Common myeloid progenitor, CD34-positive (primary cell): ENCODE data around the gene PPP1CC.
"Not testable (repeated sequence)": the region's sequence is repeated elsewhere in the genome, so short reads cannot be mapped to it uniquely, and the experiment has no call there.

ENCODE experiments used
- CTCF ChIA-PET: fragments of 350-600 bp; sonication (Branson Sonifier 250); formaldehyde crosslinking; loops from one replicate; lab custom pipeline; 2021; ENCODE audit warnings: antibody characterized with exemption; lab: Charles Lee
- POLR2A ChIA-PET: fragments of 350-600 bp; sonication (Branson Sonifier 250); formaldehyde crosslinking; loops from one replicate; lab custom pipeline; 2021; ENCODE audit warnings: antibody characterized with exemption; lab: Charles Lee
- DNase-seq, 3 donors: peaks; one replicate each; pipeline versions ENCODE4 v3.0.0 to v3.0.0-alpha.2; 2013
- H3K27ac ChIP-seq, 2 experiments: 1 replicate in 1 of 2; 2 replicates in 1 of 2; pipeline ENCODE4 v1.7.0; 2013; ENCODE audit warnings: inconsistent platforms in 2 of 2, low read length in 2 of 2, mild to moderate bottlenecking in 2 of 2, low read depth in 1 of 2, moderate library complexity in 1 of 2; ENCODE audit not compliant: severe bottlenecking in 2 of 2, insufficient read depth in 1 of 2, poor library complexity in 1 of 2
- H3K27me3 ChIP-seq, 5 experiments: replicated peaks in 2 of 5; 1 replicate in 3 of 5; 2 replicates in 2 of 5; pipeline versions ENCODE4 v1.6.1 to v1.7.0; 2013; ENCODE audit warnings: low read length in 4 of 5, mild to moderate bottlenecking in 2 of 5, moderate library complexity in 2 of 5, inconsistent platforms in 1 of 5; ENCODE audit not compliant: insufficient read depth in 5 of 5, control insufficient read depth in 4 of 5
- H3K36me3 ChIP-seq, 4 experiments: 1 replicate in 2 of 4; 2 replicates in 2 of 4; pipeline versions ENCODE4 v1.6.1 to v1.7.0; 2013; ENCODE audit warnings: low read length in 3 of 4, control low read depth in 1 of 4, mild to moderate bottlenecking in 1 of 4; ENCODE audit not compliant: control insufficient read depth in 4 of 4, insufficient read depth in 4 of 4
- H3K4me1 ChIP-seq, 4 experiments: 1 replicate in 3 of 4; 2 replicates in 1 of 4; pipeline versions ENCODE4 v1.6.1 to v1.7.1; 2013; ENCODE audit warnings: low read length in 3 of 4, mild to moderate bottlenecking in 3 of 4, control low read depth in 1 of 4, inconsistent platforms in 1 of 4, moderate library complexity in 1 of 4; ENCODE audit not compliant: control insufficient read depth in 4 of 4, insufficient read depth in 4 of 4; ENCODE audit errors: control extremely low read depth in 1 of 4
- H3K4me3 ChIP-seq, 7 experiments: 1 replicate in 4 of 7; 2 replicates in 3 of 7; pipeline versions ENCODE4 v1.5.1 to v1.7.0; 2013; ENCODE audit warnings: mild to moderate bottlenecking in 7 of 7, low read length in 6 of 7, moderate library complexity in 6 of 7, inconsistent platforms in 2 of 7, low read depth in 2 of 7, control low read depth in 1 of 7; ENCODE audit not compliant: insufficient read depth in 4 of 7, control insufficient read depth in 1 of 7; ENCODE audit errors: extremely low read depth in 1 of 7
- H3K9me3 ChIP-seq, 5 experiments: 1 replicate in 4 of 5; 2 replicates in 1 of 5; pipeline versions ENCODE4 v1.6.1 to v1.7.1; 2013; ENCODE audit warnings: low read length in 4 of 5, mild to moderate bottlenecking in 2 of 5, inconsistent platforms in 1 of 5, low read depth in 1 of 5, moderate library complexity in 1 of 5; ENCODE audit not compliant: control insufficient read depth in 4 of 5, insufficient read depth in 2 of 5; ENCODE audit errors: control extremely low read depth in 1 of 5
- WGBS: methylation state at CpG from one replicate; pipeline ENCODE4 v1.1.5; 2013; ENCODE audit not compliant: insufficient coverage; 5-methylcytosine and 5-hydroxymethylcytosine counted together

The PPP1CC gene

GRCh38 chr12:110737532-110737931 is 5.2 kb downstream of the PPP1CC start:
- ChIA-PET CTCF (interaction anchor here (1.0 kb wide), 2 partner anchors 10 to 225 kb away, joined by 3 read pairs; no protein-coding TSS in a partner anchor), POLR2A (interaction anchor here (0.6 kb wide), 1 partner anchor 170 kb away, joined by 3 read pairs; no protein-coding TSS in a partner anchor)

GRCh38 chr12:110737016-110737415 is 5.7 kb downstream of the PPP1CC start:
- ChIA-PET POLR2A (interaction anchor here (0.6 kb wide), 1 partner anchor 169 kb away, joined by 3 read pairs; no protein-coding TSS in a partner anchor), CTCF (interaction anchor here (0.8 to 1.0 kb wide), 3 partner anchors 10 to 224 kb away, joined by 3 to 4 read pairs (median 3); no protein-coding TSS in a partner anchor)

More at GRCh38 chr12:110737532-110737931, 5.2 kb downstream of the PPP1CC start:
- Histone ChIP-seq H3K36me3 (peaks cover 2 to 30% (median 8%) of the 10 kb centered on the region in 4 experiments), H3K4me1 (peaks cover 14 to 48% (median 33%) of the 10 kb centered on the region in 4 experiments), H3K4me3 (no peak overlapping the region), H3K27me3 (no peaks in the 10 kb centered on the region), H3K9me3 (no peaks in the 10 kb centered on the region), H3K27ac (peak overlapping the region in 1 of 2 experiments; percentile 54)
- no peak for DNase-seq
- 100% methylated on average over 3 of the region's 3 CpGs for WGBS

GRCh38 chr12:110733900-110734299 is 8.8 kb downstream of the PPP1CC start:
- H3K9me3 ChIP-seq: no peaks in the 10 kb centered on the region
- peaks cover 6 to 22% (median 20%) of the 10 kb centered on the region in 4 experiments for H3K4me1 ChIP-seq
- no peak for DNase-seq
- H3K4me3 ChIP-seq: no peak overlapping the region
- no peaks in the 10 kb centered on the region for H3K27me3 ChIP-seq
- H3K27ac ChIP-seq: no peak overlapping the region
- ChIA-PET POLR2A (interaction anchor here (0.5 to 0.9 kb wide), 3 partner anchors 9 to 109 kb away, joined by 3 read pairs; partner anchors contain the start of gene PPP1CC), CTCF (interaction anchor here (0.6 to 1.2 kb wide), 2 partner anchors 60 to 205 kb away, joined by 3 read pairs; no protein-coding TSS in a partner anchor)
- WGBS: no CpG with 5 or more reads among the region's 1 CpG
- peaks cover 19 to 64% (median 30%) of the 10 kb centered on the region in 4 experiments for H3K36me3 ChIP-seq

More at GRCh38 chr12:110737016-110737415, 5.7 kb downstream of the PPP1CC start:
- not testable (repeated sequence) for H3K9me3 ChIP-seq, H3K27me3 ChIP-seq, H3K4me3 ChIP-seq, DNase-seq, H3K27ac ChIP-seq
- whole genome bisulfite sequencing: 50% methylated on average over 2 of the region's 5 CpGs
- Histone ChIP-seq H3K4me1 (peaks cover 14 to 48% (median 34%) of the 10 kb centered on the region in 4 experiments), H3K36me3 (peaks cover 2 to 33% (median 8%) of the 10 kb centered on the region in 4 experiments)

GRCh38 chr12:110733089-110733715 is 9.5 kb downstream of the PPP1CC start:
- Histone ChIP-seq H3K27ac (peak overlapping the region in 1 of 2 experiments; percentile 9), H3K4me3 (no peak overlapping the region), H3K36me3 (peaks cover 24 to 65% (median 35%) of the 10 kb centered on the region in 4 experiments), H3K27me3 (no peaks in the 10 kb centered on the region), H3K9me3 (no peaks in the 10 kb centered on the region), H3K4me1 (peaks cover 3 to 16% (median 14%) of the 10 kb centered on the region in 4 experiments)
- WGBS: 26% methylated on average over 3 of the region's 5 CpGs
- no peak for DNase-seq
- CTCF ChIA-PET: interaction anchor here (0.6 to 1.2 kb wide), 3 partner anchors 29 to 204 kb away, joined by 3 to 4 read pairs (median 3); no protein-coding TSS in a partner anchor
- POLR2A ChIA-PET: interaction anchor here (0.5 to 0.9 kb wide), 4 partner anchors 9 to 109 kb away, joined by 3 to 8 read pairs (median 3); partner anchors contain the start of gene PPP1CC

- Histone ChIP-seq H3K4me3 (no peak overlapping the region), H3K36me3 (peaks cover 24 to 63% (median 37%) of the 10 kb centered on the region in 4 experiments), H3K27ac (no peak overlapping the region), H3K27me3 (no peaks in the 10 kb centered on the region), H3K4me1 (peaks cover 3 to 16% (median 14%) of the 10 kb centered on the region in 4 experiments), H3K9me3 (no peaks in the 10 kb centered on the region)
- ChIA-PET POLR2A (interaction anchor here (0.6 kb wide), 1 partner anchor 64 kb away, joined by 3 read pairs; no protein-coding TSS in a partner anchor), CTCF (interaction anchor here (1.0 to 1.2 kb wide), 2 partner anchors 28 to 203 kb away, joined by 3 to 4 read pairs; no protein-coding TSS in a partner anchor)
- DNase-seq: no peak
- no CpG with 5 or more reads among the region's 3 CpGs for WGBS
Measured at GRCh38 chr12:110732572-110732971, 10.1 kb downstream of the PPP1CC start.

- 100% methylated on average over 2 of the region's 2 CpGs for WGBS
- CTCF ChIA-PET: interaction anchor here (1.4 to 2.2 kb wide), 2 partner anchors 10 to 27 kb away, joined by 4 to 7 read pairs; no protein-coding TSS in a partner anchor
- H3K27me3 ChIP-seq: no peaks in the 10 kb centered on the region
- H3K9me3 ChIP-seq: no peaks in the 10 kb centered on the region
- peaks cover 3 to 16% (median 14%) of the 10 kb centered on the region in 4 experiments for H3K4me1 ChIP-seq
- no peak for DNase-seq
- H3K4me3 ChIP-seq: no peak overlapping the region
- H3K36me3 ChIP-seq: peaks cover 25 to 71% (median 45%) of the 10 kb centered on the region in 4 experiments
- POLR2A ChIA-PET: interaction anchor here (0.7 kb wide), 3 partner anchors 10 to 80 kb away, joined by 3 to 7 read pairs (median 4); no protein-coding TSS in a partner anchor
- no peak overlapping the region for H3K27ac ChIP-seq
Measured at GRCh38 chr12:110731479-110731878, 11.2 kb downstream of the PPP1CC start.
